ENCODE data around the gene ITPRIP. TPM values are rescaled to one million over a fixed set of nuclear protein-coding genes. Genes with fewer than 3 reads are reported as not detected.

The ITPRIP gene
- total and polyA plus RNA-seq, 8 donors: 16.6 to 29.2 (median 17.9) TPM

DNA sequence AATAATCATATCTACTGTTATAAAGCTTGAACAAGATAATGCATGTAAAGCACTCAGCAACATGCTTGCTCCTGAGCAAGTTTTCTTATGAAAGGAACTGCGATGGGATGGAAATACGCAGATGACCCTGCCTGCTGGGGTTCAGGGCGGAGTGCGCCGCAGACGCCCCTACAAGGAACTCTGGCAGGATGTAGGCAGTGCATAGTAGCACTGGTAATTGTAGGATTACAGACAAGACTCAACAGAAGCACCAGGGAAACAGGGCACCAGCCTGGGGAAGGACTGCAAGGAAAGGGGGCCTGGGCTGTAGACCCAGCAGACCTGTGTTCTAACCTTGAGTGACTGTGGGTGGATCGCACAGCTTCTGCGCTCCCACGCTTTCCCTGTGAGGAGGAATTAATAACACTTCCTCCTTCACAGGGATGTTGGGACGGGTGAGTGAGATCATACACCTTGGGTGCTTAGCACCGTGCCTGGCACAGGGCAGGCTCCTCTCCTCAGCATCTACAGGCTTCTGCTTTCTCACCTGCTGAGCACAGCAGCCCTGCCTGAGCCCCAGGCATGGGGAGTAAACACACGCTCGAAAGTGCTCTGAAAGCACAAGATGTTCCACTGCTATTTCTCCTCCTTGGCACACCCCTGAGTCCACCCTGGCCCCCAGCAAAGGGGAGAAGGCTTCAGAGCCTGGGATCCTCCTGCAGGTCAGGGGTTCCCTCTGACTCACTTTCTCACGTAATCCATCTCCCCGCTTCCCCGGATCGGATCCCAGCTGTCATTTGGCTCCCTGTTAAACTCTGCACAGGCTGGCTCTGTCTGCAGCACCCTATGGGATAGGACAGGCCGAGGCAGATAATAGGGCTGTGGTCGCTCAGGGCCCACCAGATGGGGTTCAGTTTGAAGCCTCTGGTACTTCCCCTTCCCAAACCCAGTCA is 19.2 kb downstream of the ITPRIP start:
- TF ChIP-seq, protein P1, sequence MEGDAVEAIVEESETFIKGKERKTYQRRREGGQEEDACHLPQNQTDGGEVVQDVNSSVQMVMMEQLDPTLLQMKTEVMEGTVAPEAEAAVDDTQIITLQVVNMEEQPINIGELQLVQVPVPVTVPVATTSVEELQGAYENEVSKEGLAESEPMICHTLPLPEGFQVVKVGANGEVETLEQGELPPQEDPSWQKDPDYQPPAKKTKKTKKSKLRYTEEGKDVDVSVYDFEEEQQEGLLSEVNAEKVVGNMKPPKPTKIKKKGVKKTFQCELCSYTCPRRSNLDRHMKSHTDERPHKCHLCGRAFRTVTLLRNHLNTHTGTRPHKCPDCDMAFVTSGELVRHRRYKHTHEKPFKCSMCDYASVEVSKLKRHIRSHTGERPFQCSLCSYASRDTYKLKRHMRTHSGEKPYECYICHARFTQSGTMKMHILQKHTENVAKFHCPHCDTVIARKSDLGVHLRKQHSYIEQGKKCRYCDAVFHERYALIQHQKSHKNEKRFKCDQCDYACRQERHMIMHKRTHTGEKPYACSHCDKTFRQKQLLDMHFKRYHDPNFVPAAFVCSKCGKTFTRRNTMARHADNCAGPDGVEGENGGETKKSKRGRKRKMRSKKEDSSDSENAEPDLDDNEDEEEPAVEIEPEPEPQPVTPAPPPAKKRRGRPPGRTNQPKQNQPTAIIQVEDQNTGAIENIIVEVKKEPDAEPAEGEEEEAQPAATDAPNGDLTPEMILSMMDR (IDR thresholded peaks at IDR 0.05): no peak
- peak in 1 of 4 donors; percentile 29 for DNase-seq
- peaks cover 48 to 84% of the 10 kb centered on the region in 2 donors for H3K4me1 ChIP-seq
- no peak for ATAC-seq
- peak overlapping the region in 1 of 2 donors; percentile 55 for H3K27ac ChIP-seq
- H3K27me3 ChIP-seq: no peaks in the 10 kb centered on the region
- no peaks in the 10 kb centered on the region for H3K9me3 ChIP-seq
- intact Hi-C loops (cut with DNase I): no loop called here
- peaks cover 0 to 24% of the 10 kb centered on the region in 2 donors for H3K36me3 ChIP-seq
- no peak overlapping the region for H3K4me3 ChIP-seq

DNA sequence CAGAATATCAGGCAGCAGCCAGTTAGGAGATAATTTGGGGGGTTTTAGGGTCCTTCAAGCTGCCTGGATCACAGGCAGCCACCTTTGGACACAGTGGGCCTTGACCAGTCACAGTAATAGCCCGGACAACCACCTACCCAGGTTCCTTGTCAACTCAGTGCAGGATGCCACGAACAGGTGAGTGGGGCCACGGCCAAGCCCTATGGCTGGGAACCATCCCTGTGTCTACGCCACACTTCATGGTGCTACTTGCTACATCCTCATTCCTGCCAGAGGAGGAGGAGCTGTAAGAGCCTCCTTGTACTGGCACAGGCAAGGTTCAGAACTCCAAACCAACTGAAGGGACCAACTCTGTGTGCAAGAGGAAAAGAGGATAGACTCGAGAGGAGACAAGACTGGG is 19.9 kb downstream of the ITPRIP start:
- intact Hi-C loops (cut with DNase I): no loop called here
- Histone ChIP-seq H3K4me3 (no peak overlapping the region), H3K27me3 (no peaks in the 10 kb centered on the region), H3K4me1 (peaks cover 41 to 80% of the 10 kb centered on the region in 2 donors), H3K36me3 (peaks cover 0 to 31% of the 10 kb centered on the region in 2 donors), H3K27ac (peak overlapping the region in 1 of 2 donors; percentile 55), H3K9me3 (no peaks in the 10 kb centered on the region)
- no peak for DNase-seq
- no peak for ATAC-seq
- TF ChIP-seq, protein P1 (IDR thresholded peaks at IDR 0.05): no peak

DNA sequence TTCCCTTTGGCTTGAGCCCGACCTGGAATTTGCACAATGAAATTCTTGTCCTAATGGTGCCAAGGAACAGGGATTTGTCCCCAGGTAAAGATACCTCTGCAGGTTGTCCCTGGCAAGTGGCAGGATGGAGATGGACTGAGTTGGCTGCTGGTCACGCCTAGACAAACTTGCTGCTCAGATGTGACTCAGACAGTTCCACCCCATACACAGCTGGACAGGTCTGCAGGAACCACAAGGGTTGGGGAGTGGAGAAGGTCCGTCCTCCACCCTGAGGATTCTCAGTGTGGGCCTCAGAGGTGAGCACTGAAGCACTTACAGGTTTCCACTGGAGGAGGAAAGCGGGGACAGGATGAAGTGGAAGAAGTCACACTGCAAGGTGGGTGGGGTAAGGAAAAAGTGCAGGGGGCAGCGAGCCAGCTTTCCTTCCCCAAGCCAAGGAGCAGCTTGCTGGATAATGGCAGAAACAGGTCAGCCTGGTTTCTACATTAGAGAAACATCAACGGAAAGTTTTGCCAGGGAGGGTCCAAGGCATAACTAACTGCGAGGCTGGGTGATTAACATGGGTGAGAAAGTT is 20.5 kb downstream of the ITPRIP start:
- H3K9me3 ChIP-seq: no peaks in the 10 kb centered on the region
- peaks cover 35 to 80% of the 10 kb centered on the region in 2 donors for H3K4me1 ChIP-seq
- TF ChIP-seq, protein P1 (IDR thresholded peaks at IDR 0.05): no peak
- peak overlapping the region in 1 of 2 donors; percentile 41 for H3K27ac ChIP-seq
- DNase-seq: no peak
- no peak for ATAC-seq
- H3K27me3 ChIP-seq: no peaks in the 10 kb centered on the region
- intact Hi-C loops (cut with DNase I): no loop called here
- H3K36me3 ChIP-seq: peaks cover 0 to 36% of the 10 kb centered on the region in 2 donors
- no peak overlapping the region for H3K4me3 ChIP-seq

DNA sequence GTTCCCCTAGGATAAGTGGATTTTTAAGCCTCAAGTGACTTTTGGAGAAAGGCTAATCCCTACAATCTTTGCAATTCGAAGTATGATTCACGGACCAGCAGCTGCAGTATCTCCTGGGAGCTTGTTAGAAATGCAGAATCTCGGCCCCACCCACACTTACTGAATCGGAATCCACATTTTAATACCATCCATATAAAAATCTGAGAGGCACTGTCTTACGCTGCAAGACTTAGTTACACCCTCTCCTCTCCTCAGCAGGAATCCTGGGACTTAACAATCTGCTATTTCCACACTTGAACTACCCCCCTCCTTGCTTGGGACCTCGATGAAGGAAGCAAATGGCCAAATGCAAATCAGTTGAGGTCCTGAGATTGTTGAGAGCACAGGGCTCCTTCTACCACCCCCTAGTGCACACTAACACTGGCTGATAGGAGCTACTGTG is 21.0 kb downstream of the ITPRIP start:
- H3K4me3 ChIP-seq: no peak overlapping the region
- H3K36me3 ChIP-seq: peaks cover 0 to 42% of the 10 kb centered on the region in 2 donors
- peak overlapping the region in 1 of 2 donors; percentile 41 for H3K27ac ChIP-seq
- peaks cover 31 to 80% of the 10 kb centered on the region in 2 donors for H3K4me1 ChIP-seq
- intact Hi-C loops (cut with DNase I): no loop called here
- H3K9me3 ChIP-seq: no peaks in the 10 kb centered on the region
- H3K27me3 ChIP-seq: no peaks in the 10 kb centered on the region
- peak; percentile 6 for ATAC-seq
- TF ChIP-seq, protein P1 (IDR thresholded peaks at IDR 0.05): no peak
- DNase-seq: no peak

Data from left lung (tissue), 10 donors.